SK-N-SH treated with all-trans-retinoic acid at 6 μM for 48 hours (cell line): Measurements from ENCODE around the gene MIPOL1.

Source experiments
- ESRRG ChIP-seq: fragments of 250-450 bp; sonication (Bioruptor Pico); IDR thresholded peaks from 2 replicates; pipeline ENCODE4 v1.6.1; 2021; ENCODE audit warnings: mild to moderate bottlenecking
- ZC3H10 ChIP-seq: fragments of 250-450 bp; sonication (Bioruptor Pico); IDR thresholded peaks from 2 replicates; pipeline ENCODE4 v1.5.1; 2021; ENCODE audit warnings: mild to moderate bottlenecking, moderate library complexity

GRCh38 chr14:37589715-37590427, 392.1 kb downstream of the MIPOL1 start:
- no peak for TF ChIP-seq ZC3H10 (CRISPR knock-in tag)
- TF ChIP-seq ESRRG: no peak
